BLaER1 treated with 17β-estradiol and CSF1 and Interleukin-3, amounts not matched to agents 10 nM and 100 nM (cell line): ENCODE results near the gene IFI27L1.

Experiments used
- H3K27ac ChIP-seq, 11 experiments: shearing (Covaris generic); formaldehyde crosslinking; 2 replicates each; pipeline ENCODE4 v1.8.1; 2022
- H3K27me3 ChIP-seq, 11 experiments: shearing (Covaris generic); formaldehyde crosslinking; 2 replicates each; pipeline ENCODE4 v1.8.1; 2022
- H3K36me3 ChIP-seq, 11 experiments: shearing (Covaris generic); formaldehyde crosslinking; 2 replicates each; pipeline ENCODE4 v1.8.1; 2022
- H3K4me1 ChIP-seq, 10 experiments: shearing (Covaris generic); formaldehyde crosslinking; 2 replicates each; pipeline ENCODE4 v1.8.1; 2022
- H3K4me2 ChIP-seq, 11 experiments: shearing (Covaris generic); formaldehyde crosslinking; 2 replicates each; pipeline ENCODE4 v1.8.1; 2022
- H3K4me3 ChIP-seq, 10 experiments: shearing (Covaris generic); formaldehyde crosslinking; 2 replicates each; pipeline ENCODE4 v1.8.1; 2022
- H3K9ac ChIP-seq, 11 experiments: shearing (Covaris generic); formaldehyde crosslinking; 2 replicates each; pipeline ENCODE4 v1.8.1; 2022
- H3K9me3 ChIP-seq, 11 experiments: shearing (Covaris generic); formaldehyde crosslinking; replicated peaks in 1 of 11; 2 replicates each; pipeline ENCODE4 v1.8.1; 2022
- H4K20me1 ChIP-seq, 11 experiments: shearing (Covaris generic); formaldehyde crosslinking; 2 replicates each; pipeline ENCODE4 v1.8.1; 2022
- Cebpa-rat ChIP-seq, 11 experiments: shearing (Covaris generic); IDR thresholded peaks; 2 replicates each; pipeline ENCODE4 v1.8.1; 2022

Gene IFI27L1

DNA sequence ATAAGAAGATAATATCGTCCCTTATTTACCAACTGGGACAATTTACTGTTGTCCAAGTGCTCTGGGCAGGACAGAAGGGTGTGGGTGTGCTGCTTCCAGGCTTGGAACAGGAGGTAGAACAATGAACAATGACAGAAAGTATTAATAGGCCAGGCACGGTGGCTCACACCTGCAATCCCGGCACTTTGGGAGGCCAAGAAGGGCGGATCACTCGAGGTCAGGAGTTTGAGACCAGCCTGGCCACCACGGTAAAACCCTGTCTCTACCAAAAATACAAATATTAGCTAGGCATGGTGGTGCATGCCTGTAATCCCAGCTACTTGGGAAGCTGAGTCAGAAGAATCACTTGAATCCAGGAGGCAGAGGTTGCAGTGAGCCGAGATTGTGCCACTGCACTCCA is 32.0 kb downstream of the IFI27L1 start:
- Histone ChIP-seq H3K4me3 (no peak overlapping the region), H3K4me1 (peaks cover 0 to 10% (median 6%) of the 10 kb centered on the region in 10 experiments; a peak in 9 of 20 replicates), H3K36me3 (no peaks in the 10 kb centered on the region), H3K27ac (no peak overlapping the region), H3K9me3 (no peaks in the 10 kb centered on the region), H4K20me1 (no peaks in the 10 kb centered on the region), H3K27me3 (no peaks in the 10 kb centered on the region), H3K9ac (no peak overlapping the region; a peak in 1 of 22 replicates), H3K4me2 (no peak overlapping the region)
- TF ChIP-seq Cebpa-rat (IDR thresholded peaks at IDR 0.05): no peak

GRCh38 chr14:94113490-94113889 is 32.4 kb downstream of the IFI27L1 start:
- Histone ChIP-seq H3K9me3 (no peaks in the 10 kb centered on the region), H3K4me1 (peaks cover 0 to 10% (median 6%) of the 10 kb centered on the region in 10 experiments; a peak in 9 of 20 replicates), H3K9ac (no peak overlapping the region), H3K4me3 (no peak overlapping the region), H3K36me3 (no peaks in the 10 kb centered on the region), H4K20me1 (no peaks in the 10 kb centered on the region), H3K27ac (no peak overlapping the region), H3K27me3 (no peaks in the 10 kb centered on the region), H3K4me2 (no peak overlapping the region)
- TF ChIP-seq Cebpa-rat (IDR thresholded peaks at IDR 0.05): no peak

GRCh38 chr14:94113908-94114588 is 32.9 kb downstream of the IFI27L1 start:
- Histone ChIP-seq H3K4me1 (peaks cover 0 to 10% (median 6%) of the 10 kb centered on the region in 10 experiments; a peak in 9 of 20 replicates), H3K9me3 (peaks cover under 1 to 3% (median 2%) of the 10 kb centered on the region in 11 experiments; a peak in 15 of 22 replicates), H3K27me3 (no peaks in the 10 kb centered on the region), H3K36me3 (no peaks in the 10 kb centered on the region), H3K9ac (no peak overlapping the region), H4K20me1 (no peaks in the 10 kb centered on the region), H3K4me3 (no peak overlapping the region), H3K4me2 (no peak overlapping the region), H3K27ac (no peak overlapping the region)
- TF ChIP-seq Cebpa-rat (IDR thresholded peaks at IDR 0.05): no peak

DNA sequence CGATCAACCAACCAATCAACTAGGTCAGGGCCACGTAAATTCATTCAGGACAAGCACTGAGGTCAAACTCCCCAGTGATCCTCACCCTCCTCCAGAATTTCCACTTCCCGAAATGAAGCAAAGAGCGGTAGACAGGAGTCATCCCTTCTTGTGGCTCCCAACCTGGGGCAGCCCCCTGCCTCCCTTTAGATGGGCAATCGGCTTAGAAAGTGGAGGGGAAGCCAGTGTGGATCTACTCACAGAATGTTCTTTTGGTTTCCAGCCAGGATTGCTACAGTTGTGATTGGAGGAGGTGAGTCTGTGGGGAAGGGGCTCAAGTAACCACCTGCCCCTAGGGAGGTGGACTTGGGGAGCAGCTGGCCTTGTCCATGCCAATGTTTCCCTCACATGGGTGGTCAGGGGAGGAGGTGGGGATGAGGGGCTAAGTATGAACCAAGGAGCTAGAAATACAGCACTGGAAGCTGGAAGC is 33.5 kb downstream of the IFI27L1 start:
- no peak overlapping the region for H3K4me3 ChIP-seq
- no peak for TF ChIP-seq Cebpa-rat (IDR thresholded peaks at IDR 0.05)
- peak overlapping the region in 7 of 11 experiments; percentile 10 to 58 (median 26); a peak in 8 of 22 replicates for H3K4me2 ChIP-seq
- peaks cover 0 to 10% (median 6%) of the 10 kb centered on the region in 10 experiments; a peak in 9 of 20 replicates for H3K4me1 ChIP-seq
- H3K27me3 ChIP-seq: no peaks in the 10 kb centered on the region
- H3K9me3 ChIP-seq: peaks cover 6 to 9% (median 8%) of the 10 kb centered on the region in 11 experiments
- no peaks in the 10 kb centered on the region for H4K20me1 ChIP-seq
- no peaks in the 10 kb centered on the region for H3K36me3 ChIP-seq
- no peak overlapping the region for H3K27ac ChIP-seq
- no peak overlapping the region for H3K9ac ChIP-seq

- Histone ChIP-seq H3K36me3 (no peaks in the 10 kb centered on the region), H3K9ac (no peak overlapping the region), H3K9me3 (peaks cover 11 to 14% (median 13%) of the 10 kb centered on the region in 11 experiments), H3K4me2 (peak overlapping the region in 7 of 11 experiments; percentile 10 to 58 (median 26); a peak in 9 of 22 replicates), H4K20me1 (no peaks in the 10 kb centered on the region), H3K27me3 (no peaks in the 10 kb centered on the region), H3K4me1 (peaks cover 0 to 10% (median 6%) of the 10 kb centered on the region in 10 experiments; a peak in 9 of 20 replicates), H3K4me3 (no peak overlapping the region), H3K27ac (no peak overlapping the region)
- no peak for TF ChIP-seq Cebpa-rat (IDR thresholded peaks at IDR 0.05)
Measured at GRCh38 chr14:94115058-94115591, 34.0 kb downstream of the IFI27L1 start.

DNA sequence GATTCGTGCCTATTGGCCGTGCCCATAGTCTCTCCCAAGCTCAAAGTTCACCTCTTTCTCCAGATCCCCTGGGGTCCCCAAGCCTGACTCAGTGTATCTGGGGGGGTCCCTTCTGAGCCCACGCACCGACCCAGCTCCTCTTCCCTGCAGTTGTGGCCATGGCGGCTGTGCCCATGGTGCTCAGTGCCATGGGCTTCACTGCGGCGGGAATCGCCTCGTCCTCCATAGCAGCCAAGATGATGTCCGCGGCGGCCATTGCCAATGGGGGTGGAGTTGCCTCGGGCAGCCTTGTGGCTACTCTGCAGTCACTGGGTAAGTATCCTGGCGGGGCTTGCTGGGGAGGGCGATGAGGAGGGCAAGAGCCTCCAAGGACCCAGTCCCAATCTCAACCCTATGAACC is 34.5 kb downstream of the IFI27L1 start:
- Histone ChIP-seq H3K4me1 (peaks cover 0 to 10% (median 6%) of the 10 kb centered on the region in 10 experiments; a peak in 9 of 20 replicates), H3K36me3 (no peaks in the 10 kb centered on the region), H3K27ac (no peak overlapping the region), H4K20me1 (no peaks in the 10 kb centered on the region), H3K9me3 (peaks cover 17 to 19% (median 18%) of the 10 kb centered on the region in 11 experiments), H3K4me2 (peak overlapping the region in 2 of 11 experiments; percentile 32 to 58; a peak in 1 of 22 replicates), H3K4me3 (no peak overlapping the region), H3K9ac (no peak overlapping the region), H3K27me3 (no peaks in the 10 kb centered on the region)
- no peak for TF ChIP-seq Cebpa-rat (IDR thresholded peaks at IDR 0.05)

DNA sequence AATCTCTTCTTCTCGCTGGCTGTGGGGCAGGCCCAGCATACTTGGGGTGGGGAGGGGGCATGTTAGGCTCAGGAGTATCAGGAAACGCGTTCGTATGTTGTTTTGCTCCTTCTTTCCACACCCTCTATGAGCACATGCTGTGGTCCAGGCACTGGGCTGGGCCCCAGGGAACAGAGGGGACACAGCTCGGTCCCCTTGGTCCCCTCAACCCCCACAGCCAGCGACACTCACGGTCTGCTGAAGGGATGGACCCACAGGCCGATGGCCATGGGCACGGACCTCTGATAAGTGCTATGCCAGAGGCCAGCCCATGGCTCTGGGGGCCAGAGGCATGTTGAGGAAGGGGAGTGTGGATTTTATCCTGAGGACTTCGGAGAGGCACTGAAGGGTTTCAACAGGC is 35.6 kb downstream of the IFI27L1 start:
- Histone ChIP-seq H3K27ac (no peak overlapping the region), H3K4me3 (no peak overlapping the region), H3K9me3 (peaks cover 23 to 30% (median 27%) of the 10 kb centered on the region in 11 experiments), H3K36me3 (no peaks in the 10 kb centered on the region), H3K4me2 (no peak overlapping the region), H3K4me1 (peaks cover 0 to 10% (median 6%) of the 10 kb centered on the region in 10 experiments; a peak in 9 of 20 replicates), H3K27me3 (no peaks in the 10 kb centered on the region), H3K9ac (no peak overlapping the region), H4K20me1 (no peaks in the 10 kb centered on the region)
- no peak for TF ChIP-seq Cebpa-rat (IDR thresholded peaks at IDR 0.05)

GRCh38 chr14:94117856-94118255 is 36.7 kb downstream of the IFI27L1 start:
- Histone ChIP-seq H3K27me3 (no peaks in the 10 kb centered on the region), H3K4me1 (peaks cover 0 to 10% (median 6%) of the 10 kb centered on the region in 10 experiments; a peak in 9 of 20 replicates), H3K4me3 (no peak overlapping the region), H4K20me1 (no peaks in the 10 kb centered on the region), H3K9ac (no peak overlapping the region), H3K27ac (no peak overlapping the region), H3K36me3 (no peaks in the 10 kb centered on the region), H3K4me2 (no peak overlapping the region), H3K9me3 (peaks cover 23 to 38% (median 32%) of the 10 kb centered on the region in 11 experiments)
- no peak for TF ChIP-seq Cebpa-rat (IDR thresholded peaks at IDR 0.05)

- peaks cover 23 to 42% (median 36%) of the 10 kb centered on the region in 11 experiments for H3K9me3 ChIP-seq
- H3K4me3 ChIP-seq: no peak overlapping the region
- H3K27ac ChIP-seq: no peak overlapping the region
- no peak overlapping the region for H3K9ac ChIP-seq
- H4K20me1 ChIP-seq: no peaks in the 10 kb centered on the region
- no peaks in the 10 kb centered on the region for H3K36me3 ChIP-seq
- no peaks in the 10 kb centered on the region for H3K27me3 ChIP-seq
- H3K4me1 ChIP-seq: peaks cover 0 to 10% (median 6%) of the 10 kb centered on the region in 10 experiments; a peak in 9 of 20 replicates
- no peak for TF ChIP-seq Cebpa-rat (IDR thresholded peaks at IDR 0.05)
- H3K4me2 ChIP-seq: no peak overlapping the region
Measured at GRCh38 chr14:94119071-94119470, 38.0 kb downstream of the IFI27L1 start.
